GM19035 (cell line): ENCODE results near the gene HNRNPH1.

Experiments used
- ATAC-seq: cut with Tn5 transposase; IDR thresholded peaks from one replicate; pipeline ENCODE4 v1.9.1; 2021; ENCODE audit not compliant: unreplicated experiment

Gene HNRNPH1

GRCh38 chr5:179623906-179624741, 653 bp upstream of the HNRNPH1 start:
- ATAC-seq: peak; percentile 14

GRCh38 chr5:179621551-179622214, 1.8 kb downstream of the HNRNPH1 start:
- no peak for ATAC-seq

GRCh38 chr5:179620703-179621350, 2.6 kb downstream of the HNRNPH1 start:
- ATAC-seq: no peak

- ATAC-seq: no peak
These were observed 3.2 kb downstream of the HNRNPH1 start for GRCh38 chr5:179620293-179620692.

GRCh38 chr5:179619776-179620175, 3.7 kb downstream of the HNRNPH1 start:
- ATAC-seq: no peak

GRCh38 chr5:179618923-179619554, 4.4 kb downstream of the HNRNPH1 start:
- no peak for ATAC-seq

- ATAC-seq: no peak
These were observed 5.5 kb downstream of the HNRNPH1 start for GRCh38 chr5:179617930-179618329.

- ATAC-seq: no peak
These were observed 7.4 kb downstream of the HNRNPH1 start for GRCh38 chr5:179616002-179616594.

GRCh38 chr5:179615203-179615602, 8.3 kb downstream of the HNRNPH1 start:
- no peak for ATAC-seq

GRCh38 chr5:179614745-179615144, 8.7 kb downstream of the HNRNPH1 start:
- ATAC-seq: no peak

- ATAC-seq: no peak
These were observed 9.9 kb downstream of the HNRNPH1 start for GRCh38 chr5:179613460-179614071.

- no peak for ATAC-seq
These were observed 10.7 kb downstream of the HNRNPH1 start for GRCh38 chr5:179612577-179613459.

- ATAC-seq: no peak
These were observed 12.6 kb downstream of the HNRNPH1 start for GRCh38 chr5:179610903-179611265.

- no peak for ATAC-seq
These were observed 13.2 kb downstream of the HNRNPH1 start for GRCh38 chr5:179610109-179610902.

- no peak for ATAC-seq
These were observed 13.7 kb downstream of the HNRNPH1 start for GRCh38 chr5:179609834-179610108.

- no peak for ATAC-seq
These were observed 15.3 kb downstream of the HNRNPH1 start for GRCh38 chr5:179608131-179608581.

GRCh38 chr5:179607160-179607931, 16.1 kb downstream of the HNRNPH1 start:
- no peak for ATAC-seq

- no peak for ATAC-seq
These were observed 16.6 kb downstream of the HNRNPH1 start for GRCh38 chr5:179606910-179607159.
